Left lung (tissue), 10 donors: Measurements from ENCODE around the gene SEC14L1. TPM values are rescaled to one million over a fixed set of nuclear protein-coding genes. Genes with fewer than 3 reads are reported as not detected.
A peak's percentile ranks its signal among the peaks of the same experiment; 100 is the strongest.

ENCODE experiments used
- ATAC-seq: fragments of 200-7000 bp; cut with Tn5 transposase; one replicate; pipeline ENCODE4 v1.9.1; 2020; ENCODE audit warnings: moderate library complexity
- DNase-seq, 4 donors: peaks; one replicate each; pipeline ENCODE4 v3.0.0-alpha.2; 2013 to 2020
- H3K27ac ChIP-seq, 2 donors: fragments of 200-600 bp; sonication (generic) in 1 of 2; one replicate each; pipeline versions ENCODE4 v1.5.0 to v1.8.0; 2020 to 2021
- H3K27me3 ChIP-seq, 2 donors: fragments of 200-600 bp; sonication (generic) in 1 of 2; one replicate each; pipeline versions ENCODE4 v1.5.0 to v1.8.0; 2020 to 2021
- H3K36me3 ChIP-seq, 2 donors: fragments of 200-600 bp; sonication (generic) in 1 of 2; one replicate each; pipeline versions ENCODE4 v1.5.0 to v1.8.0; 2020 to 2021
- H3K4me1 ChIP-seq, 2 donors: fragments of 200-600 bp; one replicate each; pipeline ENCODE4 v1.8.0; 2021
- H3K4me3 ChIP-seq, 2 donors: fragments of 200-600 bp; sonication (generic) in 1 of 2; one replicate each; pipeline versions ENCODE4 v1.5.0 to v1.8.0; 2020 to 2021; ENCODE audit warnings: mild to moderate bottlenecking in 1 of 2
- H3K9me3 ChIP-seq, 2 donors: fragments of 200-600 bp; sonication (generic) in 1 of 2; one replicate each; pipeline versions ENCODE4 v1.5.0 to v1.8.0; 2020 to 2021
- intact Hi-C, 2 donors: fragments of 100-400 bp; cut with DNase I; formaldehyde crosslinking; loops; one replicate each; pipeline versions ENCODE4 v1.11.2 to v1.14.2; 2022
- polyA plus RNA-seq, 6 donors: library from polyadenylated mRNA; unstranded; fragments of 120-200 nt; gene quantifications; one replicate each; pipeline ENCODE4 v1.2.1, GENCODE V29; 2013; ENCODE audit not compliant: insufficient read length in 6 of 6
- total RNA-seq, 2 donors: library from RNA; stranded (reverse); fragmentation: NEBNext Ultra II Directional; extraction: Animal tissue kit (Norgen Biotek cat#: 25700); gene quantifications; one replicate each; pipeline ENCODE4 v1.2.1, GENCODE V29; 2021
- TF ChIP-seq, protein P1 (sequence below), 2 donors: fragments of 200-600 bp; sonication (generic) in 1 of 2; IDR thresholded peaks; one replicate each; pipeline versions ENCODE4 v1.5.0 to v1.8.0; 2021; ENCODE audit warnings: antibody characterized with exemption in 2 of 2
- donor health status: DM: no; HTN: yes; CAD: no.
- donor health status: DM: no; HTN: no; CAD: no.

Gene SEC14L1
- total and polyA plus RNA-seq, 8 donors: 79.0 to 151 (median 84.5) TPM

DNA sequence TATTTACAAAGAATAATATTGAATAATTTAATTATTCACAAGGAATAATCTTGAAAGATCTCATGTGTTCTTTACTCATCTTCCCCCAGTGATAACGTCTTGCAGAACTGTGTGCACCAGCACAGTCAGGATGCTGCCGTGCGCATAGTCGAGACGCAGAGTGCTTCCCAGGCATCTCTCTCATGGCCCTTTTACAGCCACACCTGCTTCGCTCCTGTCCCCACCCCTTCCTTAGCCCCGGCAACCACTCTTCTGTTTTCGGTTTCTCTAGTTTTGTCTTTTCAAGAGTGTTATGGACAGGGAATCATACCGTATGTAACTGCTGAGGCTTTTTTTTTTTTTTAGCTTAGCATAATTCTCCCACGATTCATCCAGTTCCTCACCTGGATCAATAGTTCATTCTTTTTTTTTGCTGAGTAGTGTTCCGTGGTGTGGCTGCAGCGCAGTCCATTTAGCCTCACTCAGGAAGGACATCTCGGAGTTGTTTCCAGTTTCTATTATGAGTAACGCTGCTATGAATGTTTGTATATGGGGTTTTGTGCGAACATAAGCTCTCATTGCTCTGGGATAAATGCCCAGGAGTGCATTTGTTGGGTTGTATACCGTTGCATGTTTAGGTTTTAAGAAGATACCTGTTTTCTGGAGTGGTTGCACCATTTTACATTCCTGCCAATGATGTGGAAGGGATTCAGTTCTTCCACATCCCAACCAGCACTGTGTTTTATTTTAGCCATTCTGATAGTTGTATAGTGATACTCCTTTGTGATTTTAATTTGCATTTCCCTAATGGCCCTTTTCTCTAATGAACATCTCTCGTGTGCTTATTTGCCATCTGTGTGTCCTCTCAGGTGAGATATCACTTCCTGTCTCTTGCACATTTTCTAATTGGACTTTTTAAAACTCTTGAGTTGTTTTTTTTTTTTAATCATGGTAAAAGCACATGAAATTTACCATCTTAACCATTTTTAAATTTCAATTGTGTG, 47.6 kb downstream of the SEC14L1 start:
- H3K36me3 ChIP-seq: peaks cover 0 to 30% of the 10 kb centered on the region in 2 donors
- intact Hi-C loops: no loop called here
- H3K27me3 ChIP-seq: no peaks in the 10 kb centered on the region
- no peak for DNase-seq
- peaks cover 9 to 67% of the 10 kb centered on the region in 2 donors for H3K4me1 ChIP-seq
- no peak overlapping the region for H3K4me3 ChIP-seq
- TF ChIP-seq, protein P1, sequence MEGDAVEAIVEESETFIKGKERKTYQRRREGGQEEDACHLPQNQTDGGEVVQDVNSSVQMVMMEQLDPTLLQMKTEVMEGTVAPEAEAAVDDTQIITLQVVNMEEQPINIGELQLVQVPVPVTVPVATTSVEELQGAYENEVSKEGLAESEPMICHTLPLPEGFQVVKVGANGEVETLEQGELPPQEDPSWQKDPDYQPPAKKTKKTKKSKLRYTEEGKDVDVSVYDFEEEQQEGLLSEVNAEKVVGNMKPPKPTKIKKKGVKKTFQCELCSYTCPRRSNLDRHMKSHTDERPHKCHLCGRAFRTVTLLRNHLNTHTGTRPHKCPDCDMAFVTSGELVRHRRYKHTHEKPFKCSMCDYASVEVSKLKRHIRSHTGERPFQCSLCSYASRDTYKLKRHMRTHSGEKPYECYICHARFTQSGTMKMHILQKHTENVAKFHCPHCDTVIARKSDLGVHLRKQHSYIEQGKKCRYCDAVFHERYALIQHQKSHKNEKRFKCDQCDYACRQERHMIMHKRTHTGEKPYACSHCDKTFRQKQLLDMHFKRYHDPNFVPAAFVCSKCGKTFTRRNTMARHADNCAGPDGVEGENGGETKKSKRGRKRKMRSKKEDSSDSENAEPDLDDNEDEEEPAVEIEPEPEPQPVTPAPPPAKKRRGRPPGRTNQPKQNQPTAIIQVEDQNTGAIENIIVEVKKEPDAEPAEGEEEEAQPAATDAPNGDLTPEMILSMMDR (IDR thresholded peaks at IDR 0.05): no peak
- no peak for ATAC-seq
- no peaks in the 10 kb centered on the region for H3K9me3 ChIP-seq
- H3K27ac ChIP-seq: peak overlapping the region in 1 of 2 donors; percentile 33

DNA sequence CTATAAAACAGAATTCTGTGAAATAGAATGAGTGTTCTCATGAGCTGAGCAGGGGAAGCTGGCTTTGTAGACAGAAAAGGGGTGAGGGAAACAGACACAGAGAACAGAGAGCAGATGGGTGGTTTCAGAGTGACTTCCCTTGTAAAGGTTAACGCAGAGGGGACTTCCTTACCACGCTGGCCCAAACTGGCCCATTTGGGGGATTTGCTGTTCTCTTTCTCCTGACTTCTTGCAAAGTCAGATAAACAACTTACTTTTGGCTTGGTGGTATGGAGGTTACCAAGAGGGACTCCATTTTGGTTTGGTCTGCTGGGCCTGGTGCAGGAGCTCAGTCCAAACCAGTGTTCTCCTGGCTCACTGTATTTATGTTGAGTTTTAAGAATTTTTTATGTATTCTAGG, 48.4 kb downstream of the SEC14L1 start:
- no peaks in the 10 kb centered on the region for H3K9me3 ChIP-seq
- H3K36me3 ChIP-seq: peaks cover 0 to 38% of the 10 kb centered on the region in 2 donors
- DNase-seq: no peak
- TF ChIP-seq, protein P1 (IDR thresholded peaks at IDR 0.05): no peak
- peaks cover 9 to 59% of the 10 kb centered on the region in 2 donors for H3K4me1 ChIP-seq
- intact Hi-C loops: no loop called here
- peak overlapping the region in 1 of 2 donors; percentile 33 for H3K27ac ChIP-seq
- ATAC-seq: no peak
- no peak overlapping the region for H3K4me3 ChIP-seq
- H3K27me3 ChIP-seq: no peaks in the 10 kb centered on the region

DNA sequence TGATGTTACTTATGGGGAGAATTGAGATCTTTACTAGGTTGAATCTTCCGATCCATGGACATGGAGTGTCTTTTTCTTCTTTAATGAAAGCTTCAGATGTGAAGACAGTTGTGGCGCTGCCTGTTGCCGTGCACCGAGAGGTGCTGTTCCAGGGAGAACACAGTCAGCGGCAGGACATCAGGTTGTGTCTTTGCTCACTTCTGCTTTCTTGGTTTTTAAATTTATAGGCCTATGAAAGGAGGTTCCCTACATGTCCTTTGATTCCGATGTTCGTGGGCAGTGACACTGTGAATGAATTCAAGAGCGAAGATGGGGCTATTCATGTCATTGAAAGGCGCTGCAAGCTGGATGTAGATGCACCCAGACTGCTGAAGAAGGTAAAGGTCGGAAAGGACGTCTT, 49.8 kb downstream of the SEC14L1 start:
- Histone ChIP-seq H3K4me3 (no peak overlapping the region), H3K27ac (no peak overlapping the region), H3K9me3 (no peaks in the 10 kb centered on the region), H3K27me3 (no peaks in the 10 kb centered on the region), H3K4me1 (peaks cover 0 to 45% of the 10 kb centered on the region in 2 donors), H3K36me3 (peaks cover 0 to 52% of the 10 kb centered on the region in 2 donors)
- ATAC-seq: no peak
- TF ChIP-seq, protein P1 (IDR thresholded peaks at IDR 0.05): no peak
- DNase-seq: no peak
- intact Hi-C loops: loop anchor here in 1 of 2 donors (10.0 kb wide), 1 partner anchor 96 kb away; no protein-coding TSS in a partner anchor

DNA sequence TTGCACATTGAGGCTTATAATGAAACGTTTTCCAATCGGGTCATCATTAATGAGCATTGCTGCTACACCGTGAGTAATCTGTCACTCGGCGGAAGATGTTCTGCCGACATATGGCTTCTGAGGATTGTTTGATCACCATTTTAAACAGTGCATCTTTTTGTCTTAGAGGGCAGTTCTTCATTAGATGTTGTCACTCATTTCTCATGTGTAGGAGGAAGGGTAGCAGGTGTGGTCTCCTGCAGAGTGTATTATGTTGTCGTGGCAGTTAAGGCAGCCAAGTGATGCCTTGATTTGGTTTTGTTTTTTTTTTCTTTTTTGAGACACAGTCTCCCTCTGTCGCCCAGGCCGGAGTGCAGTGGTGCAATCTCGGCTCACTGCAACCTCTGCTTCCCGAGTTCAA, 50.5 kb downstream of the SEC14L1 start:
- DNase-seq (no peak), ATAC-seq (no peak)
- peaks cover 0 to 59% of the 10 kb centered on the region in 2 donors for H3K36me3 ChIP-seq
- H3K9me3 ChIP-seq: no peaks in the 10 kb centered on the region
- no peak overlapping the region for H3K4me3 ChIP-seq
- H3K4me1 ChIP-seq: peaks cover 0 to 38% of the 10 kb centered on the region in 2 donors
- H3K27me3 ChIP-seq: no peaks in the 10 kb centered on the region
- TF ChIP-seq, protein P1 (IDR thresholded peaks at IDR 0.05): no peak
- no peak overlapping the region for H3K27ac ChIP-seq
- intact Hi-C loops: loop anchor here in 1 of 2 donors (10.0 kb wide), 1 partner anchor 96 kb away; no protein-coding TSS in a partner anchor

DNA sequence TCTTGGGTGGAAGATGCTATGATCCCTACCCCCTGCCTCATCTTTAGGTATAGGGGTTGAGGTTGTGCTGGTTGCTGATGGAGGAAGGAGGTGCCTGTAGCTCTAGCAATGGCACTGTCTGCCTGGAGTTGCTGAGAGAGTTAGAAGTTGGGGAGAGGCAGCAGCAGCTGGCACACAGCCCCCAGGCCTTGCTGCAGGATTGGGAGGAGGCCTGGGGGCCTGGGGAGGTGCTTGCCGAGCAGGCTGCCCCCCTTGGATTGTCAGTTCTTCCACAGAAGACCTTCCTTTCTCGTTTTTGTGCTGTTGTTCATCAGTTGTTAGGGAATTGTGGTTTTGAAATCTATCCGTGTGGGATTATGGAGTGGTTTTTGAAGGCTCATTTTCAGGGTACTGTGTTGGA, 52.9 kb downstream of the SEC14L1 start:
- DNase-seq: no peak
- intact Hi-C loops: loop anchor here in 1 of 2 donors (10.0 kb wide), 1 partner anchor 99 kb away; no protein-coding TSS in a partner anchor
- Histone ChIP-seq H3K27ac (no peak overlapping the region), H3K4me3 (no peak overlapping the region), H3K4me1 (peaks cover 0 to 16% of the 10 kb centered on the region in 2 donors), H3K27me3 (no peaks in the 10 kb centered on the region), H3K9me3 (no peaks in the 10 kb centered on the region), H3K36me3 (peaks cover 0 to 83% of the 10 kb centered on the region in 2 donors)
- TF ChIP-seq, protein P1 (IDR thresholded peaks at IDR 0.05): no peak
- ATAC-seq: no peak
